ENCODE results near the gene ABCF1.
"Not testable (repeated sequence)": the region's sequence is repeated elsewhere in the genome, so short reads cannot be mapped to it uniquely, and the experiment has no call there.

Gene ABCF1

GRCh38 chr6:30572148-30572547 lies 906 bp downstream of the ABCF1 start:
- Histone ChIP-seq H3K4me3 (ENCODE audit: low read length in 2 of 2) (peak overlapping the region; percentile 87 to 97), H3K36me3 (ENCODE audit: control insufficient read depth in 2 of 2, insufficient read depth in 2 of 2, low read length in 2 of 2) (peaks cover 7 to 12% of the 10 kb centered on the region in 2 donors), H3K9ac (ENCODE audit: low read depth in 1 of 2, low read length in 2 of 2) (peak overlapping the region; percentile 79 to 90), H3K27me3 (ENCODE audit: control insufficient read depth in 2 of 2, insufficient read depth in 2 of 2, low read length in 2 of 2) (no peaks in the 10 kb centered on the region), H3K9me3 (ENCODE audit: control insufficient read depth in 2 of 2, low read length in 2 of 2) (no peaks in the 10 kb centered on the region), H3K27ac (ENCODE audit: low read depth in 2 of 2, low read length in 2 of 2) (peak overlapping the region; percentile 88 to 94), H3K4me1 (ENCODE audit: control insufficient read depth in 2 of 2, insufficient read depth in 2 of 2, low read length in 2 of 2) (peaks cover 15 to 25% of the 10 kb centered on the region in 2 donors)

GRCh38 chr6:30573113-30573512 lies 1.9 kb downstream of the ABCF1 start:
- no peaks in the 10 kb centered on the region for H3K27me3 ChIP-seq (ENCODE audit: control insufficient read depth in 2 of 2, insufficient read depth in 2 of 2, low read length in 2 of 2)
- H3K4me3 ChIP-seq (ENCODE audit: low read length in 2 of 2): no peak overlapping the region
- H3K9me3 ChIP-seq (ENCODE audit: control insufficient read depth in 2 of 2, low read length in 2 of 2): no peaks in the 10 kb centered on the region
- peaks cover 16 to 21% of the 10 kb centered on the region in 2 donors for H3K36me3 ChIP-seq (ENCODE audit: control insufficient read depth in 2 of 2, insufficient read depth in 2 of 2, low read length in 2 of 2)
- no peak overlapping the region for H3K27ac ChIP-seq (ENCODE audit: low read depth in 2 of 2, low read length in 2 of 2)
- H3K9ac ChIP-seq (ENCODE audit: low read depth in 1 of 2, low read length in 2 of 2): no peak overlapping the region
- peaks cover 15 to 25% of the 10 kb centered on the region in 2 donors for H3K4me1 ChIP-seq (ENCODE audit: control insufficient read depth in 2 of 2, insufficient read depth in 2 of 2, low read length in 2 of 2)

- no peak overlapping the region for H3K4me3 ChIP-seq (ENCODE audit: low read length in 2 of 2)
- H3K4me1 ChIP-seq (ENCODE audit: control insufficient read depth in 2 of 2, insufficient read depth in 2 of 2, low read length in 2 of 2): peaks cover 0 to 3% of the 10 kb centered on the region in 2 donors
- H3K9me3 ChIP-seq (ENCODE audit: control insufficient read depth in 2 of 2, low read length in 2 of 2): no peaks in the 10 kb centered on the region
- no peak overlapping the region for H3K27ac ChIP-seq (ENCODE audit: low read depth in 2 of 2, low read length in 2 of 2)
- no peaks in the 10 kb centered on the region for H3K27me3 ChIP-seq (ENCODE audit: control insufficient read depth in 2 of 2, insufficient read depth in 2 of 2, low read length in 2 of 2)
- H3K36me3 ChIP-seq (ENCODE audit: control insufficient read depth in 2 of 2, insufficient read depth in 2 of 2, low read length in 2 of 2): peaks cover 47 to 56% of the 10 kb centered on the region in 2 donors
- no peak overlapping the region for H3K9ac ChIP-seq (ENCODE audit: low read depth in 1 of 2, low read length in 2 of 2)
Observed at GRCh38 chr6:30578051-30578450, 6.8 kb downstream of the ABCF1 start.

- Histone ChIP-seq H3K9me3 (ENCODE audit: control insufficient read depth in 2 of 2, low read length in 2 of 2) (no peaks in the 10 kb centered on the region), H3K36me3 (ENCODE audit: control insufficient read depth in 2 of 2, insufficient read depth in 2 of 2, low read length in 2 of 2) (peaks cover 67 to 70% of the 10 kb centered on the region in 2 donors), H3K4me1 (ENCODE audit: control insufficient read depth in 2 of 2, insufficient read depth in 2 of 2, low read length in 2 of 2) (no peaks in the 10 kb centered on the region), H3K9ac (ENCODE audit: low read depth in 1 of 2, low read length in 2 of 2) (no peak overlapping the region), H3K4me3 (ENCODE audit: low read length in 2 of 2) (no peak overlapping the region), H3K27me3 (ENCODE audit: control insufficient read depth in 2 of 2, insufficient read depth in 2 of 2, low read length in 2 of 2) (no peaks in the 10 kb centered on the region), H3K27ac (ENCODE audit: low read depth in 2 of 2, low read length in 2 of 2) (no peak overlapping the region)
Observed at GRCh38 chr6:30583921-30584320, 12.7 kb downstream of the ABCF1 start.

- Histone ChIP-seq H3K27me3 (ENCODE audit: control insufficient read depth in 2 of 2, insufficient read depth in 2 of 2, low read length in 2 of 2) (no peaks in the 10 kb centered on the region), H3K9ac (ENCODE audit: low read depth in 1 of 2, low read length in 2 of 2) (no peak overlapping the region), H3K27ac (ENCODE audit: low read depth in 2 of 2, low read length in 2 of 2) (no peak overlapping the region), H3K9me3 (ENCODE audit: control insufficient read depth in 2 of 2, low read length in 2 of 2) (no peaks in the 10 kb centered on the region), H3K4me3 (ENCODE audit: low read length in 2 of 2) (no peak overlapping the region), H3K36me3 (ENCODE audit: control insufficient read depth in 2 of 2, insufficient read depth in 2 of 2, low read length in 2 of 2) (peaks cover 46 to 58% of the 10 kb centered on the region in 2 donors), H3K4me1 (ENCODE audit: control insufficient read depth in 2 of 2, insufficient read depth in 2 of 2, low read length in 2 of 2) (no peaks in the 10 kb centered on the region)
Observed at GRCh38 chr6:30589754-30590358, 18.6 kb downstream of the ABCF1 start.

- Histone ChIP-seq H3K9me3 (ENCODE audit: control insufficient read depth in 2 of 2, low read length in 2 of 2) (no peaks in the 10 kb centered on the region), H3K27ac (ENCODE audit: low read depth in 2 of 2, low read length in 2 of 2) (no peak overlapping the region), H3K4me3 (ENCODE audit: low read length in 2 of 2) (no peak overlapping the region), H3K9ac (ENCODE audit: low read depth in 1 of 2, low read length in 2 of 2) (no peak overlapping the region), H3K36me3 (ENCODE audit: control insufficient read depth in 2 of 2, insufficient read depth in 2 of 2, low read length in 2 of 2) (peaks cover 40 to 51% of the 10 kb centered on the region in 2 donors), H3K27me3 (ENCODE audit: control insufficient read depth in 2 of 2, insufficient read depth in 2 of 2, low read length in 2 of 2) (no peaks in the 10 kb centered on the region), H3K4me1 (ENCODE audit: control insufficient read depth in 2 of 2, insufficient read depth in 2 of 2, low read length in 2 of 2) (no peaks in the 10 kb centered on the region)
Observed at GRCh38 chr6:30590509-30590908, 19.3 kb downstream of the ABCF1 start.

GRCh38 chr6:30591008-30591407 lies 19.8 kb downstream of the ABCF1 start:
- H3K9me3 ChIP-seq (ENCODE audit: control insufficient read depth in 2 of 2, low read length in 2 of 2): no peaks in the 10 kb centered on the region
- peaks cover 35 to 46% of the 10 kb centered on the region in 2 donors for H3K36me3 ChIP-seq (ENCODE audit: control insufficient read depth in 2 of 2, insufficient read depth in 2 of 2, low read length in 2 of 2)
- H3K4me3 ChIP-seq (ENCODE audit: low read length in 2 of 2): no peak overlapping the region
- H3K27ac ChIP-seq (ENCODE audit: low read depth in 2 of 2, low read length in 2 of 2): no peak overlapping the region
- H3K27me3 ChIP-seq (ENCODE audit: control insufficient read depth in 2 of 2, insufficient read depth in 2 of 2, low read length in 2 of 2): no peaks in the 10 kb centered on the region
- H3K4me1 ChIP-seq (ENCODE audit: control insufficient read depth in 2 of 2, insufficient read depth in 2 of 2, low read length in 2 of 2): no peaks in the 10 kb centered on the region
- H3K9ac ChIP-seq (ENCODE audit: low read depth in 1 of 2, low read length in 2 of 2): no peak overlapping the region

- Histone ChIP-seq H3K4me3 (ENCODE audit: low read length in 2 of 2) (no peak overlapping the region), H3K4me1 (ENCODE audit: control insufficient read depth in 2 of 2, insufficient read depth in 2 of 2, low read length in 2 of 2) (no peaks in the 10 kb centered on the region), H3K27ac (ENCODE audit: low read depth in 2 of 2, low read length in 2 of 2) (no peak overlapping the region), H3K9me3 (ENCODE audit: control insufficient read depth in 2 of 2, low read length in 2 of 2) (no peaks in the 10 kb centered on the region), H3K9ac (ENCODE audit: low read depth in 1 of 2, low read length in 2 of 2) (no peak overlapping the region), H3K27me3 (ENCODE audit: control insufficient read depth in 2 of 2, insufficient read depth in 2 of 2, low read length in 2 of 2) (no peaks in the 10 kb centered on the region), H3K36me3 (ENCODE audit: control insufficient read depth in 2 of 2, insufficient read depth in 2 of 2, low read length in 2 of 2) (peaks cover 28 to 36% of the 10 kb centered on the region in 2 donors)
Observed at GRCh38 chr6:30592287-30592686, 21.0 kb downstream of the ABCF1 start.

GRCh38 chr6:30597315-30598144 lies 26.3 kb downstream of the ABCF1 start:
- not testable (repeated sequence) for H3K9me3 ChIP-seq (ENCODE audit: control insufficient read depth in 2 of 2, low read length in 2 of 2); H3K9ac ChIP-seq (ENCODE audit: low read depth in 1 of 2, low read length in 2 of 2); H3K27ac ChIP-seq (ENCODE audit: low read depth in 2 of 2, low read length in 2 of 2); H3K27me3 ChIP-seq (ENCODE audit: control insufficient read depth in 2 of 2, insufficient read depth in 2 of 2, low read length in 2 of 2); H3K4me1 ChIP-seq (ENCODE audit: control insufficient read depth in 2 of 2, insufficient read depth in 2 of 2, low read length in 2 of 2); H3K4me3 ChIP-seq (ENCODE audit: low read length in 2 of 2)
- H3K36me3 ChIP-seq (ENCODE audit: control insufficient read depth in 2 of 2, insufficient read depth in 2 of 2, low read length in 2 of 2): peaks cover 22 to 24% of the 10 kb centered on the region in 2 donors

GRCh38 chr6:30598912-30599624 lies 27.8 kb downstream of the ABCF1 start:
- Histone ChIP-seq H3K36me3 (ENCODE audit: control insufficient read depth in 2 of 2, insufficient read depth in 2 of 2, low read length in 2 of 2) (peaks cover 37 to 39% of the 10 kb centered on the region in 2 donors), H3K27ac (ENCODE audit: low read depth in 2 of 2, low read length in 2 of 2) (no peak overlapping the region)

More at GRCh38 chr6:30598912-30599624, 27.8 kb downstream of the ABCF1 start:
- Histone ChIP-seq H3K9ac (ENCODE audit: low read depth in 1 of 2, low read length in 2 of 2) (no peak overlapping the region), H3K27me3 (ENCODE audit: control insufficient read depth in 2 of 2, insufficient read depth in 2 of 2, low read length in 2 of 2) (no peaks in the 10 kb centered on the region), H3K4me3 (ENCODE audit: low read length in 2 of 2) (no peak overlapping the region), H3K4me1 (ENCODE audit: control insufficient read depth in 2 of 2, insufficient read depth in 2 of 2, low read length in 2 of 2) (no peaks in the 10 kb centered on the region), H3K9me3 (ENCODE audit: control insufficient read depth in 2 of 2, low read length in 2 of 2) (no peaks in the 10 kb centered on the region)
